TTC549 (cell line): Measurements from ENCODE around the gene NUMB.
"Not testable (repeated sequence)": the region's sequence is repeated elsewhere in the genome, so short reads cannot be mapped to it uniquely, and the experiment has no call there.

Experiments used
- FAIRE-seq: peaks from 2 replicates; lab custom pipeline; 2012; peaks lifted over from hg19 to GRCh38; lab: Jason Lieb, UNC

The NUMB gene

DNA sequence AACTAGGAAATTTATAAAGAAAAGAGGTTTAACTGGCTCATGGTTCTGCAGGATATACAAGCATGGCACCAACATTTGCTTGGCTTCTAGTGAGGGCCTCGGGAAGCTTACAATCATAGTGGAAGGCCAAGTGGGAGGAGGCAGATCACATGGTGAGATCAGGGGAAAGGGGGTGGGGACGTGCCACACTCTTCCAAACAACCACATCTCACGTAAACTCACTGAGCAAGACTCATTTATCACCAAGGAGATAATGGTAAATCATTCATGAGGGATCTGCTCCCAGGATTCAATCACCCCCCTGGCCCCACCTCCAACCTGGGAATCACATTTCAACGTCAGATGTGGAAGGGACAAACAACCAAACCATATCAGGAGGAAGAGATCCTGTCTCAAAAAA is 35.8 kb downstream of the NUMB start:
- no peak for FAIRE-seq

DNA sequence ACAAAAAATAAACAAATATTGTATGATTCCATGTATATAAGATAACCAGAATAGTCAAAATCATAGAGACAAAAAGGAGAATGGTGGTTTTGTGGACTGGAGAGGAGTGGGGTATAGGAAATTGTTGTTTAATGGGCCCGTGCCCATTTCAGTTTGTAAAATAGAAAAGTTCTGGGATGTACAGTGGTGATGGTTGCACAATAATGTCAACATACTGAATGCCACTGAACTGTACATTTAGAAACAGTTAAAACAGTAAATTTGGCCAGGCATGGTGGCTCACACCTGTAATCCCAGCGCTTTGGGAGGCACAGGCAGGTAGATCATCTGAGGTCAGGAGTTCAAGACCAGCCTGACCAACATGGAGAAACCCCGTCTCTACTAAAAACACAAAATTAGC is 40.1 kb downstream of the NUMB start:
- no peak for FAIRE-seq

DNA sequence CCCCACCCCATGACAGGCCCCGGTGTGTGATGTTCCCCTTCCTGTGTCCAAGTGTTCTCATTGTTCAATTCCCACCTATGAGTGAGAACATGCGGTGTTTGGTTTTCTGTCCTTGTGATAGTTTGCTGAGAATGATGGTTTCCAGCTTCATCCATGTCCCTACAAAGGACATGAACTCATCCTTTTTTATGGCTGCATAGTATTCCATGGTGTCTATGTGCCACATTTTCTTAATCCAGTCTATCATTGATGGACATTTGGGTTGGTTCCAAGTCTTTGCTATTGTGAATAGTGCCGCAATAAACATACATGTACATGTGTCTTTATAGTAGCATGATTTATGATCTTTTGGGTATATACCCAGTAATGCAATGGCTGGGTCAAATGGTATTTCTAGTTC is 52.1 kb downstream of the NUMB start:
- FAIRE-seq = not testable (repeated sequence)

DNA sequence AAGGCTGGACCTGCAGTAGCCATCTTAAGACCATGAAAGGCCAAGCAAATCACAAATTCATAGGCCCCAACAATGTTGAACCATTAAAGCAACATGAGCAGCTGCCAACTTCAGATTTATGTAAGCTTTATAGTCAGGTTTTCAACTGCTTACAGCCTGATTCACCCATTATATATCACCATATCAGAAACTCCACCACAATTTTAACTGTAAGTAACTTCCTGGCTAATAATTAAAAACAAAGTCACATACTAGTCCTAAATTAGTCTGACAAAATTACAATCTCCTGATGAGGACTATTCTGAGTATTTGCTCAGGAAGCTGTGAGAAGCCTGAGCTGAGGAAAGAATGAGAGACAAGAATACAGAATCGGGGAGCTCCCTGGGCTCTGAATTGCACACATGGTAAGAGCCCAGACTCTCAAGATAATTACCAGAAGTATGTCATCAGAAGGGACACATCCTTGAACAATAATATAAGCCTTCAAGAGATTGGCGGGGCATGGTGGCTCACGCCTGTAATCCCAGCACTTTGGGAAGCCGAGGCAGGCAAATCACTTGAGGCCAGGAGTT is 55.1 kb downstream of the NUMB start:
- no peak for FAIRE-seq

DNA sequence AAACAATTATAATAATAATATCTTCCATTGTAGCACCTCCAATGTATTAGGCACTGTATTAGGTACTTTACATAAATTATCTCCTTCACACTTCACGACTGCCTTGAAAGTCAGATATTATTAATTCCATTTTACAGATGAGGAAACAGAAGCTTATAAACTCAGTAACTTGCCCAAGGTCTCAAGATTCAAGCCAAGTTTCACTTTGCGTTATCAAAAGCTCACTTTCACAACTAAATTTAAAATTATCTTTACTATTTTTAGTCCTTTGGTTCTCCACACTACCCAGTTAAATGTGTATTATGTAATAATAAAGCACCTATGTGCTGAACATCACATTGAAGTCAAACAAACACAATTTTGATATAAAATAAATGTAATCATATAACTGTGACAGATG is 55.8 kb downstream of the NUMB start:
- no peak for FAIRE-seq

DNA sequence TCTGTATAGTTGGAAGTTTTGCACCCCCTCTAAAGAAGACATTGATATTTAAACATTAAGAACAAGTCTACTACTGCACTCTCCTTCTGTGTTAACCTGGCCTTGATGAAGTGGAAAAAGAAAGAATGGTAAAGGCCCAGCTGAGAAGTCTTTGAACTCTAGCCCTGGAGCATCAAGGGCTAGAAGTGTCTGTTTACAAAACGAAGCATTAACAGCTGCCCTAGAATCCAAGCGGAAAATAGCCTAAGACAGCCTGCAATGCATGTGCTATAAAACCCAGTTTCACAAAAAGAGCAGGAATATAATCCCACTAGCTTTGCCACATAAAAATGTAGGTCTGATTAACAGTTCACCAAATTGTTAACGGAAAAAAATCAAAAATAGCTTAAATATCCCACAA is 60.5 kb downstream of the NUMB start:
- FAIRE-seq = no peak

DNA sequence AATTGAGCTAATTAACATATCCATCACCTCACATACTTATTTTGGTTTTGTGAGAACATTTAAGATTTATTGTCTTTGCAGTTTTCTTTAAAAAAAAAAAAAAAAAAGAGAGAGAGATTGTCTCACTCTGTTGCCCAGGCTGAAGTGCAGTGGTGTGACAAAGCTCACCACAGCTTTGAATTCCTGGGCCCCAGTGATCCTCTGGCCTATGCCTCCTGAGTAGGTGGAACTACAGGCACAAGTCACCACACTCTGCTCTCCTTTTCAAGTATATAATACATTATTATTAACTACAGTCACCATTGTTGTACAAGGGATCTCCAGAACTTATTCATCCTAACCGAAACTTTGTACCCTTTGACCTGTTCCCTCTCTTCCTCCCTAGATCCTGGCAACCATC is 64.0 kb downstream of the NUMB start:
- FAIRE-seq = no peak

DNA sequence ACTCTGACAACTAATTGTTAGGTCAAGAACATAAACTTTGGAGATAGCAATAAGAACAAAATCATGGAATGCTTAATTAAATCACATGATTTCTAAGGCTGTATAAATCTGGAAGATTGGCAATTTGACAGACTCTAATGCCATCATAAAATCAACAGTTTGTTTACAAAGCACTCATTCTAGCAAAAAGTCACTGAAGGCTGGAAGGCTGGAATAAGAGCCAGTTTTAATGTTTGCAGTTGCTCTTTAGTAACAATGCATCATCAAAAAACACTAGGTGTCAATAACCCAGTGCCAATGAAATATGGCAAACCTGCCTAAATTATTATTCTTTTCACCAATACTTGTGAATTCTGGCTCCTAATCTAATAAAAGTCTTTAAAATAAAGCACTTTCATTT is 65.0 kb downstream of the NUMB start:
- no peak for FAIRE-seq

DNA sequence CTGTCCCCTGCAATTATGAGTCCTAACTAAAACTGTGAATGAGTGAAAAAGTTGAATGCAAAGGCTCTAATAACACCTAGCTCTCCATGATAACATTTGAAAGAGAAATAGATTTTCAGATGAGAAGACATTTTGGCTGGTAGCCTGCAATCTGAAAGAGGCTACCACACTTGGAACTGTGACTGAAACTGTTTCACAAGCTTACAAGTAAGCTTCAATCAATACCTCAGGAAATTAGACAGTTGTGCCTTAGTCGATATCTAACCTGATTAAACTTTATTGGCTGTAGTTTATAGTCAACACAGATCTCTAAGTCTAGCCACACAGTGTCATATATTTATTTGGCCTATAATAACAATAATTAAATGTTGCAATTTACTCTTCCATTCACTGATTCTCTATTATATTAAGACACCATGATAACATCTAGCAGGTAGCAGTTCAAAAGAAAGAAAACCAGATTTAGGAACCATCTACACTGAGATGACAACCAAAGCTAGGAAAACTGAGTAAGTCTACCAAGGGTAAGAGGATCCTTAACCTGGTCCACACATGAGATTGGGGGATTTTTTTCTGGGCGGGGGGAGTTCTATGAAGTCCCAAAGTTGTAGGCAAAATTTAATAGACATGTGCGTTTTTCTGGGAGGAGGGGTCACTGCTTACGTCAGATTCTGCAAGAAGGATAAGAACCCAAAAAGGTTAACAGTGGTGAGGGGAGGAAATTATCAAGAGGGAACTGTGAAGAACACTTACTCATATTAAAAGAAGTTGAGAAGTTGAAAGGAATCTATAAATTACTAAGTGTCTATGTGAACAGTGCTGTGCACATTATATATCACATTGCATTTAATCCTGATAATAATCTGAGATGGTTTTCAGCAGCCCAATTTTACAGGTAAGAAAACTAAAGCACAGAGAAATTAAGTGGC is 65.8 kb downstream of the NUMB start:
- no peak for FAIRE-seq

DNA sequence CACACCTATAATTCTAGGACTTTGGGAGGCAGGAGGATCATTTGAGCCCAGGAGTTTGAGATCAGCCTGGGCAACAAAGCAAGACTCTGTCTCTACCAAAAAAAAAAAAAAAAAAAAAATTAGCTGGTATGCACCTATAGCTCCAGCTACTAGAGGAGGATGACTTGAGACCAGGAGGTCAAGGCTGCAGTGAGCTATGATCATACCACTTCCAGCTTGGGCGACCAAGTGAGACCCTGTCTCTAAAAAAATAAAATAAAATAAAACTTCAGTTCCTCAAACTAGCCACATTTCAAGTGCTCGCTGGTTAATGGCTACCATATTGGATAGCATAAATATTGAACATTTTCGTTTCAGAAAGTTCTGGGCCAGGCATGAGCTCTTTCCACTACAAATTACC is 70.5 kb downstream of the NUMB start:
- not testable (repeated sequence) for FAIRE-seq

DNA sequence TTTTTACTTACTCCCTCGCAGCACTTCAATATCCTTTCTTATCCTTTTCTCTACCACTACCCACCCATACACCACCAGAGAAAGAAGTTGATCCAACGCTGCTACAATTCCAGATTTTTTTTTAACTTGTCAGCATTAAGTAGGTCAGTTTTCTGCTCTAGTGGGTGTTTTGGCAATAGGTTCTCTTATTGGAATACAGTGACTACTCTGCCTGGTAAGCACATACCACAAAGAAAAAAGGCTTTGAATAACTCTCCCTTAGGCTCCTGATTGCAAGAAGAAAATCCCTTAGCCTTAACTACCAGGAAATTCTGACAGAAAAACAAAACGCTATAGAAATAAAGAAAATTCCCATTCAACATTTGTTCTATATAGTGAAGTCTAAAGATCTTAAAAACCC is 72.0 kb downstream of the NUMB start:
- no peak for FAIRE-seq

DNA sequence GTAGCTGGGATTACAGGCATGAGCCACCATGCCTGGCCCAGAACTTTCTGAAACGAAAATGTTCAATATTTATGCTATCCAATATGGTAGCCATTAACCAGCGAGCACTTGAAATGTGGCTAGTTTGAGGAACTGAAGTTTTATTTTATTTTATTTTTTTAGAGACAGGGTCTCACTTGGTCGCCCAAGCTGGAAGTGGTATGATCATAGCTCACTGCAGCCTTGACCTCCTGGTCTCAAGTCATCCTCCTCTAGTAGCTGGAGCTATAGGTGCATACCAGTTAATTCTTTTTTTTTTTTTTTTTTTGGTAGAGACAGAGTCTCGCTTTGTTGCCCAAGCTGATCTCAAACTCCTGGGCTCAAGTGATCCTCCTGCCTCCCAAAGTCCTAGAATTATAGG is 73.3 kb downstream of the NUMB start:
- not testable (repeated sequence) for FAIRE-seq

DNA sequence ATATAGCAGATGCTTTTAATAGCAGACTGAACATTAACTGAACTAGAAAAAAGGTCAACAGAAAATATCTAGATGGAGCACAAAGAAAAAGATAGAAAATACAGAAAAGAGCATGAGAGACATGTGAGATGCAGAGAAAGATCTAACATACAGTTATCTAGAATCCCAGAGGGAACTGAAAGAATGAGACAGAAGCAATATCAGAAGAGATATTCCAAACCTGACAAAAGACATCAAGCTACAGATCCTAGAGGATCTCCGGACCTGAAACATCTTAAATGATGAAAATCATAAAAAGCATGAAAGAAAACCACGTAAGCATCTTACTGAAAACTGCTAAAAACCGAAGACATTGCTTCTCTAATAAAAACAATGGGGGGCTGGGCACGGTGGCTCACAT is 75.0 kb downstream of the NUMB start:
- no peak for FAIRE-seq

DNA sequence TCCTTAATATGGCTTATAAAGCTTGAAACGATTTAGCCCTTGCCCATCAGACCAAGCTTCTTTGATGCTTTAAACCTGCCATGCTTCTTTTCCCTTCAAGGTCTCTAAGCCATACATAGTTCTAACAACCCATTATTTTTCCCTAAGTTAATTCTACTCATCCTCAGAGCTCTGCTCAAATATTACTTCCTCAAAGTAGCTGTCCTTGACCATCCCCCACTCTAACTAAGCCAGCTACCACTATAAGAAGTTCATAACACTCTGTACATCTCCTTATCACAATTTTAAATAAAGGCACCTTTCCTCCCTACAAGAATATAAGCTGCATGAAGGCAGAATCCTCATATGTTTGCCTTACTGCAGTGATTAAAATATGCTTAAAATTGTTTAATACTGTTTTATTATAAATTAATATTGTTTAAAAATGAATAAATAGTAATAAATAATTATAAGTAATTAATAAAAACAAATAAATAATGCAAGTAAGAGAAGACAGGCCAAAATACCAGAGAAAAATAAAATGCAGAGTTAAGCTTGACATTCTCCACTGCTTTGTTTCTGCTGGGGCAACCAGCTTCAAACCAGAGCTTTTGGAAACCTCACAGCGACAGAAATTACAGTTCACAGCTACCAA is 76.8 kb downstream of the NUMB start:
- FAIRE-seq = no peak

DNA sequence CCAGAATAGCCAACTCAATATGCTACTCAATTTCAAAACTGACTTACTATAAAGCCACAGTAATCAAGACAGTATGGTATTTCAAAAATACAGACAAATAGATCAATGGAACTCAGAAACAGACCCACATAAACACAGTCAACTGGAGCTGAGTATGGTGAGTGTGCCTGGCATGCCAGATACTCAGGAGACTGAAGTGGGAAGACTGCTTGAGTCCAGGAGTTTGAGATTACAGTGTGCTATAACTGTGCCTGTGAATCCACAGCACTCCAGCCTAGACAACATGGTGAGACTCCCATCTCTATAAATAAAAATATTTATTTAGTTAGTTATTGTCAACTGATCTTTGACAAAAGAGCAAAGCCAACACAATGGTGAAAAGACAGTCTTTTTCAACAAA is 81.8 kb downstream of the NUMB start:
- no peak for FAIRE-seq

DNA sequence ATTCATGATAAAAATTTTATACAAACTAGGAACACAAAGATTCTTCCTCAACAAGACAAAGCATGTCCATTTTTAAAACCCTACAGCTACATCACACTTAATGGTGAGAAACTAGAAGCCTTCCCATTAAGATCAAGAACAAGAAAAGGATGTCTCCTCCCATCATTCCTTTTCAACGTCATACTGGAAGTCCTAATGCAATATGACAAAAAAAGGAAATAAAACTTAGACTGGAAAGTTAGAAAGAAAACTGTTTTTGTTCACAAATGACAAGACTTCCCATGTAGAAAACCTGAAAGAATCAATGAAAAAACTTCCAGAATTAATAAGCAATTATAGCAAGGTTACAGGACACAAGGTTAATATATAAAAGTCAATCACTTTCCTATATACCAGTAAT is 82.5 kb downstream of the NUMB start:
- no peak for FAIRE-seq

DNA sequence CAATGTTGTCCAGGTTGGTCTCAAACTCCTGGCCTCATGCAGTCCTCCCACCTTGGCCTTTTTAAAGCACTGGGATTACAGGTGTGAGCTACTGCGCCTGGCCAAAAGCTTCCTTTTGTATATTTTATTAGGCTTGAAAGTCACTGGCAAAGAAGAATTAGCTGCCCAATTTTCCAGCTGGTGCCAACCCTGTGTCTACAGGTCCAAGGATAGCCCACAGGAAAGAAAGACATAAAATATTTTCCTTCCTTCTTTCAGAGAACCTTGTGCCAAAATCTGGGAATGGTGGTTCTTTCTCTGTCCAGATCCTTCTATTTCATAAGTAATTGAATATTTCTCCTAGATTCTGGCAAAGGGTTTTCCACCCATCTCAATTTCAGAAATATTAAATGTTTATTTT is 84.1 kb downstream of the NUMB start:
- FAIRE-seq = no peak

DNA sequence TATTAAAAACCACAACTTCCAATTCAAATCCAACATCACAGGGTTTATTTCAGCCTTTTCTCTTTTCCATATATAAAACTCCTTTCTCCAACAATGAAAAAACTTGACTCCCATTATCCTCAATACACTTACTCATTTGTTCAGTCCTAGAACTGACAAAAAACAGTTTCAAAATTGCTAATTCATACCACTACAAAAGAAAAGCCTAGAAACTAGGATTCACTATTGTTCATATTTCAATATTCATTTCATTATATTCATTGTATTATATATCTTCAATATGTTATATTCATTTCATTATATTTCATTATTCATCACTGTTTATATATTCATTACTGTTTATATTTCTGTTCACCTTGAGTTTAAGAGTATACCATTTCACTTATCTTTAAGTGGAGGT is 85.8 kb downstream of the NUMB start:
- FAIRE-seq = no peak

DNA sequence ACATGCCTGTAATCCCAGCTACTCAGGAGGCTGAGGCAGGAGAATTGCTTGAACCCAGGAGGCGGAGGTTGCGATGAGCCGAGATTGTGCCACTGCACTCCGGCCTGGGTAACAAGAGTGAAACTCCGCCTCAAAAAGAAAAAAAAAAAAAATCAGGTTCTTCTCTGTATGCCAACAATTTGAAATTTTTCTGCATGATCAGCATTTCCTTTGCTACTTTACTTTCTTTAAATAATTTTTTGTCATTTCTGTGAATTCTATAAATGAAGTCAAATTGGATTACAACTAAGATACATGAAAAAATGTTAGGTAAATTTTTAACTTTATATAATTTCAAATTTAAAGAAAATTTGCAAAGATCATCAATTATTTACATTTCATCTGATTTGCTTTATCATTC is 87.8 kb downstream of the NUMB start:
- FAIRE-seq = no peak

DNA sequence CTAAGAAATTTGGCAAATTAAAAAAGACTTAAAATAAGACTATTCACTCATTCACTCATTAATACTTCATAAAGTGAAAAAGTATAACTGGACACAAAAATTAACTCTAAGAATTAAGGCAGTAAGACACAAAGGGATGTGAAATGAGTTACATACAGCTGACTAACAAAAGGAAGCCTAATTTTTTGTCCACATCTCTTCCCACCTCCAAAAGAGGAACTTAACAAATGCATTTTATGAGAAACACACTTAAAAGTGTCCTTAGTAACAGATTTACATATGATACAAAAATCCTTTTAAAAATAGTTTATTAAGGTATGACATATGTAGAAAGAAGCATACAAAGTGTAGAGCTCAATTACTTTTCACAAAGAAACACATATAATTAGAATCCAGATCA is 88.9 kb downstream of the NUMB start:
- FAIRE-seq = no peak

DNA sequence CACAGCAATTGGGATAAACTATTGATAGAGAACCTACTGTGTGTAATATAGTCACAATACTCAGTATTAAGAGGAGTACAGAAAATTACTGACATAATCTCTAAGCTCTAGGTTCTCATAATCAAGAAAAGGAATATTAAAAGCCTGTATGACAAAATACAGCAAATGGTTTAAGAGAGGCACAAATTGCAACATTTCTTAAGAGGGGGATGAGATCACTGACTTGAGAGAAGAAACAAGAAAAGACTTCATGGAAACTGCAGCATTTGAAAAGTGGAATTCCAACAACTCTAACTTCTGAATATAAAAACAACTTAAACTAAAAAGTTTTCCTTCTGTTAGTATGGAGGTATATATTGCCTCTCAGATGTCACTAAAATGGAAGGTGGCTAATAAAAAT is 89.7 kb downstream of the NUMB start:
- FAIRE-seq = no peak

DNA sequence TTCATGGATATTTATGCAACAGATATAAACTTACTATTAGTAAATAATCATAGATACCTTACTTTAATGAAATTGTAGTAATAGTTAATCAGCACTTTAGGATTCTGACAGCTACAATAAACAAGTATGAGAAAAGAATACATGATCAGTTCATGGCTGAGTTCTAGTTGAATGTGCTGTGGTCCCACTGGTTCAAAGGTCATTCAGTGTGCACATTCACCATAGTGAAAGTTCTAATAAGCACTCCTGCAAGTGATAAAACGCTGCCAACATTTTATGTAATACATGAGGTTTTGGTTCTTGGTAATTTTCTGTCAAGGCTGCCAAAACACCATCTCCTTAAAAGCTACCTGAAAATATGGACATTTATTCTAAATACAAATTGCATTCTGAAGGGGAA is 92.6 kb downstream of the NUMB start:
- no peak for FAIRE-seq

DNA sequence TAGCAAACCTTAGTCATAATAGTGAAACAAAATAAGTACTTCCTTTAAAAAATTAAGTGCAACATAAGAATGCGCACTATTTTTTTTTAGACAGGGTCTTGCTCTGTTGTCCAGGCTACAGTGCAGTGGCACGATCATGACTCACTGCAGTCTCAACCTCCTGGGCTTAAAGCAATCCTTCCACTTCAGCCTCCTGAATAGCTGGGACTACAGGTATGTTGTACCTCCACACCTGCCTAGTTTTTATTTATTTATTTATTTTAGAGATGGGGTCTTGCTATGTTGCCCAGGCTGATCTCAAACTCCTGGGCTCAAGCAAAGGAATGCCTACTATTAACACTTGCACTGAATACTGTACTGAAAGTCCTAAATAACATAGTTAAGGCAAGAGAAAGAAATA is 93.8 kb downstream of the NUMB start:
- no peak for FAIRE-seq

DNA sequence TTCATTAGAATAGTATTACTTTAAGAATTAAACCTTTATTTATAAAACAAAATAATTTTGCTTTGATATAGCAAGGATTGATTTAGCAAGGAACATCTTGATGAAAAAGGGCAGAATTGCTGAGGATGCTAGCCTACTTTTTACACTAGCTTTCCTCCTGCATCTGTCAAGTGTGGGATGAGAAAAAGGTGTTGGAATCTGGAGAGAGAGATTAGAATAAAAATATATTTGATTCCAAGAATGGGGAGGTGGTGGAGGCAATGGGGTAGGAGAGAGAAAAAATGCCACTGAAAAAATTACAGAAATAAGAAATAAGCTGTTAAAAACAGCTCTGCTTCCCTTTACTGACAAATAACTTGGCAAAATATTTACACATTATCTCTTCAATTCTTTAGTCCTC is 98.9 kb downstream of the NUMB start:
- FAIRE-seq = no peak
